ENCODE data around the gene SUGCT. TPM values are rescaled to one million over a fixed set of nuclear protein-coding genes. Genes with fewer than 3 reads are reported as not detected.
"Not testable (repeated sequence)": the region's sequence is repeated elsewhere in the genome, so short reads cannot be mapped to it uniquely, and the experiment has no call there.

Gene SUGCT
- total RNA-seq, 2 donors from 2014 or later: 3.3 to 15.2 TPM

GRCh38 chr7:40165216-40165615 is 30.4 kb downstream of the SUGCT start:
- no peaks in the 10 kb centered on the region for H3K9me3 ChIP-seq

GRCh38 chr7:40167291-40167690 is 32.5 kb downstream of the SUGCT start:
- no peaks in the 10 kb centered on the region for H3K4me1 ChIP-seq (ENCODE audit: control insufficient read depth in 1 of 2, low read depth in 2 of 2)
- H3K9me3 ChIP-seq: no peaks in the 10 kb centered on the region
- no peaks in the 10 kb centered on the region for H3K27me3 ChIP-seq (replicated peaks; ENCODE audit: insufficient read depth)
- TF ChIP-seq CTCF (IDR thresholded peaks at IDR 0.05): no peak
- DNase-seq (ENCODE audit: low spot score) (no peak), ATAC-seq (ENCODE audit: insufficient number of reproducible peaks, low FRiP score, low read depth) (no peak)
- no peak overlapping the region for H3K4me3 ChIP-seq
- H3K36me3 ChIP-seq: no peaks in the 10 kb centered on the region
- no peak overlapping the region for H3K27ac ChIP-seq

More at GRCh38 chr7:40165216-40165615, 30.4 kb downstream of the SUGCT start:
- Histone ChIP-seq H3K27me3 (replicated peaks; ENCODE audit: insufficient read depth) (no peaks in the 10 kb centered on the region), H3K36me3 (no peaks in the 10 kb centered on the region), H3K4me1 (ENCODE audit: control insufficient read depth in 1 of 2, low read depth in 2 of 2) (no peaks in the 10 kb centered on the region), H3K4me3 (no peak overlapping the region), H3K27ac (no peak overlapping the region)
- no peak for TF ChIP-seq CTCF (IDR thresholded peaks at IDR 0.05)
- ATAC-seq (ENCODE audit: insufficient number of reproducible peaks, low FRiP score, low read depth) (no peak), DNase-seq (ENCODE audit: low spot score) (no peak)

- H3K9me3 ChIP-seq; H3K36me3 ChIP-seq; H3K4me3 ChIP-seq; H3K4me1 ChIP-seq (ENCODE audit: control insufficient read depth in 1 of 2, low read depth in 2 of 2); H3K27me3 ChIP-seq (replicated peaks; ENCODE audit: insufficient read depth); H3K27ac ChIP-seq; DNase-seq (ENCODE audit: low spot score); ATAC-seq (ENCODE audit: insufficient number of reproducible peaks, low FRiP score, low read depth): not testable (repeated sequence)
Observed at GRCh38 chr7:40168266-40168665, 33.5 kb downstream of the SUGCT start.

- ATAC-seq (ENCODE audit: insufficient number of reproducible peaks, low FRiP score, low read depth); H3K9me3 ChIP-seq; H3K27me3 ChIP-seq (replicated peaks; ENCODE audit: insufficient read depth); H3K4me3 ChIP-seq; H3K4me1 ChIP-seq (ENCODE audit: control insufficient read depth in 1 of 2, low read depth in 2 of 2); DNase-seq (ENCODE audit: low spot score); H3K27ac ChIP-seq; H3K36me3 ChIP-seq: not testable (repeated sequence)
Observed at GRCh38 chr7:40173121-40173520, 38.3 kb downstream of the SUGCT start.

GRCh38 chr7:40175256-40175655 is 40.5 kb downstream of the SUGCT start:
- not testable (repeated sequence) for H3K9me3 ChIP-seq; H3K27ac ChIP-seq; DNase-seq (ENCODE audit: low spot score); H3K4me1 ChIP-seq (ENCODE audit: control insufficient read depth in 1 of 2, low read depth in 2 of 2); H3K4me3 ChIP-seq; H3K27me3 ChIP-seq (replicated peaks; ENCODE audit: insufficient read depth); H3K36me3 ChIP-seq; ATAC-seq (ENCODE audit: insufficient number of reproducible peaks, low FRiP score, low read depth)

GRCh38 chr7:40175725-40176510 is 41.1 kb downstream of the SUGCT start:
- no peak overlapping the region for H3K27ac ChIP-seq
- no peaks in the 10 kb centered on the region for H3K27me3 ChIP-seq (replicated peaks; ENCODE audit: insufficient read depth)
- H3K9me3 ChIP-seq: no peaks in the 10 kb centered on the region
- no peak for ATAC-seq (ENCODE audit: insufficient number of reproducible peaks, low FRiP score, low read depth)
- no peaks in the 10 kb centered on the region for H3K36me3 ChIP-seq
- H3K4me1 ChIP-seq (ENCODE audit: control insufficient read depth in 1 of 2, low read depth in 2 of 2): no peaks in the 10 kb centered on the region
- no peak overlapping the region for H3K4me3 ChIP-seq
- TF ChIP-seq CTCF (IDR thresholded peaks at IDR 0.05): no peak
- no peak for DNase-seq (ENCODE audit: low spot score)

Measured in thoracic aorta (tissue), 2 donors.